ENCODE measurements around the gene ZNF804A. TPM values are rescaled to one million over a fixed set of nuclear protein-coding genes. Genes with fewer than 3 reads are reported as not detected.

Gene ZNF804A
- total and polyA plus RNA-seq, 8 donors: 0.05 to 0.25 (median 0.11) TPM; not detected in 4

DNA sequence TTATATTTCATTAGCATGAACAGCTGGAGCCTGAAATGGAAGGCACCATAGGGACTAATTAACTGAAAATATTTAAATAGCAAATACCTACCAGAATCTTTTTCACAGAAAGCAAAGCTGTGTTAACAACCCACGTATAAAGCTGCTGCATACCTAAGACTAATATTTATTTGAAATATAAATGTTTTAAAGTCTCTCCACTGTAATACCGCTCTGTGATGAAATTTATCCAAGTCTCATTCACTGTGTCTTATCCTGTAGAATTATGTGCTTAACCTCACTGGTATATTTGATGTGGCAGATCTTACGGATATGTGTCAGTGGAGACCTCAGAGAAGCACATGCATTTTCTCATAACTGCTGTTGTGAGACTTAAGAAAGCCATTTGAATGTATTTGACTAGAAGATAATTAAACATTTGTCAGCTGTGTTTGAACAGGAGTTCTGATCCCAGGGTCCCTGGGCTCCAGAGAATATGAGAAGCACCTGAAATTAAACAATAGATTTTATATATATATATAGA, 373.3 kb downstream of the ZNF804A start:
- H3K9me3 ChIP-seq: no peaks in the 10 kb centered on the region
- H3K27ac ChIP-seq: no peak overlapping the region
- ATAC-seq: no peak
- 44 to 52% methylated on average over 3 of the region's 3 CpGs for WGBS, 2 donors
- no peak for FAIRE-seq
- TF ChIP-seq, protein P1, sequence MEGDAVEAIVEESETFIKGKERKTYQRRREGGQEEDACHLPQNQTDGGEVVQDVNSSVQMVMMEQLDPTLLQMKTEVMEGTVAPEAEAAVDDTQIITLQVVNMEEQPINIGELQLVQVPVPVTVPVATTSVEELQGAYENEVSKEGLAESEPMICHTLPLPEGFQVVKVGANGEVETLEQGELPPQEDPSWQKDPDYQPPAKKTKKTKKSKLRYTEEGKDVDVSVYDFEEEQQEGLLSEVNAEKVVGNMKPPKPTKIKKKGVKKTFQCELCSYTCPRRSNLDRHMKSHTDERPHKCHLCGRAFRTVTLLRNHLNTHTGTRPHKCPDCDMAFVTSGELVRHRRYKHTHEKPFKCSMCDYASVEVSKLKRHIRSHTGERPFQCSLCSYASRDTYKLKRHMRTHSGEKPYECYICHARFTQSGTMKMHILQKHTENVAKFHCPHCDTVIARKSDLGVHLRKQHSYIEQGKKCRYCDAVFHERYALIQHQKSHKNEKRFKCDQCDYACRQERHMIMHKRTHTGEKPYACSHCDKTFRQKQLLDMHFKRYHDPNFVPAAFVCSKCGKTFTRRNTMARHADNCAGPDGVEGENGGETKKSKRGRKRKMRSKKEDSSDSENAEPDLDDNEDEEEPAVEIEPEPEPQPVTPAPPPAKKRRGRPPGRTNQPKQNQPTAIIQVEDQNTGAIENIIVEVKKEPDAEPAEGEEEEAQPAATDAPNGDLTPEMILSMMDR (IDR thresholded peaks at IDR 0.05): no peak
- H3K4me3 ChIP-seq: no peak overlapping the region
- H3K36me3 ChIP-seq: no peaks in the 10 kb centered on the region
- intact Hi-C loops (cut with DNase I): no loop called here
- no peaks in the 10 kb centered on the region for H3K27me3 ChIP-seq
- no peak for DNase-seq
- H3K4me1 ChIP-seq: no peaks in the 10 kb centered on the region
